HEK293 (cell line): ENCODE data around the gene CDH23.

Experiments
- KLF9 ChIP-seq: fragments of 450-650 bp; formaldehyde crosslinking; IDR thresholded peaks from 2 replicates; pipeline ENCODE4 v1.5.1; 2016; ENCODE audit warnings: missing biosample characterization, missing genetic modification characterization, low read depth
- ZBTB1 ChIP-seq: fragments of 450-650 bp; formaldehyde crosslinking; IDR thresholded peaks from 2 replicates; pipeline ENCODE4 v1.5.1; 2016; ENCODE audit warnings: missing biosample characterization, missing genetic modification characterization
- ZBTB10 ChIP-seq: fragments of 450-650 bp; formaldehyde crosslinking; IDR thresholded peaks from 2 replicates; pipeline ENCODE4 v1.5.1; 2016; ENCODE audit warnings: missing biosample characterization, missing genetic modification characterization
- ZBTB7A ChIP-seq: fragments of 450-650 bp; formaldehyde crosslinking; IDR thresholded peaks from 2 replicates; pipeline ENCODE4 v1.5.1; 2016; ENCODE audit warnings: low read depth, missing biosample characterization, missing genetic modification characterization
- ZNF138 ChIP-seq: fragments of 450-650 bp; formaldehyde crosslinking; IDR thresholded peaks from 2 replicates; pipeline ENCODE4 v1.5.1; 2016; ENCODE audit warnings: missing biosample characterization, missing genetic modification characterization, borderline replicate concordance
- ZNF239 ChIP-seq: fragments of 450-650 bp; formaldehyde crosslinking; IDR thresholded peaks from 2 replicates; pipeline ENCODE4 v1.5.1; 2016; ENCODE audit warnings: missing biosample characterization, missing genetic modification characterization
- ZNF302 ChIP-seq: fragments of 450-650 bp; formaldehyde crosslinking; IDR thresholded peaks from 2 replicates; pipeline ENCODE4 v1.5.1; 2016; ENCODE audit warnings: missing biosample characterization, missing genetic modification characterization, low read depth
- ZNF416 ChIP-seq: fragments of 450-650 bp; formaldehyde crosslinking; IDR thresholded peaks from 2 replicates; pipeline ENCODE4 v1.5.1; 2016; ENCODE audit warnings: missing biosample characterization, missing genetic modification characterization
- ZNF426 ChIP-seq: fragments of 450-650 bp; formaldehyde crosslinking; IDR thresholded peaks from 2 replicates; pipeline ENCODE4 v1.5.1; 2017; ENCODE audit warnings: missing biosample characterization, missing genetic modification characterization, mild to moderate bottlenecking, inconsistent platforms, moderate library complexity
- ZNF473 ChIP-seq: fragments of 450-650 bp; formaldehyde crosslinking; IDR thresholded peaks from 2 replicates; pipeline ENCODE4 v1.5.1; 2017; ENCODE audit warnings: missing biosample characterization, missing genetic modification characterization
- ZNF560 ChIP-seq: fragments of 450-650 bp; formaldehyde crosslinking; IDR thresholded peaks from 2 replicates; pipeline ENCODE4 v1.5.1; 2017; ENCODE audit warnings: missing biosample characterization, missing genetic modification characterization, borderline replicate concordance
- ZNF561 ChIP-seq: fragments of 450-650 bp; IDR thresholded peaks from 2 replicates; pipeline ENCODE4 v1.5.1; 2018; ENCODE audit warnings: missing biosample characterization, missing genetic modification characterization, borderline replicate concordance
- ZNF660 ChIP-seq: fragments of 450-650 bp; IDR thresholded peaks from 2 replicates; pipeline ENCODE4 v1.5.1; 2018; ENCODE audit warnings: missing biosample characterization, mild to moderate bottlenecking, missing genetic modification characterization
- TF ChIP-seq, protein P1 (sequence below): fragments of 450-650 bp; formaldehyde crosslinking; IDR thresholded peaks from 2 replicates; pipeline ENCODE4 v1.5.1; 2016; ENCODE audit warnings: missing biosample characterization, missing genetic modification characterization

DNA sequence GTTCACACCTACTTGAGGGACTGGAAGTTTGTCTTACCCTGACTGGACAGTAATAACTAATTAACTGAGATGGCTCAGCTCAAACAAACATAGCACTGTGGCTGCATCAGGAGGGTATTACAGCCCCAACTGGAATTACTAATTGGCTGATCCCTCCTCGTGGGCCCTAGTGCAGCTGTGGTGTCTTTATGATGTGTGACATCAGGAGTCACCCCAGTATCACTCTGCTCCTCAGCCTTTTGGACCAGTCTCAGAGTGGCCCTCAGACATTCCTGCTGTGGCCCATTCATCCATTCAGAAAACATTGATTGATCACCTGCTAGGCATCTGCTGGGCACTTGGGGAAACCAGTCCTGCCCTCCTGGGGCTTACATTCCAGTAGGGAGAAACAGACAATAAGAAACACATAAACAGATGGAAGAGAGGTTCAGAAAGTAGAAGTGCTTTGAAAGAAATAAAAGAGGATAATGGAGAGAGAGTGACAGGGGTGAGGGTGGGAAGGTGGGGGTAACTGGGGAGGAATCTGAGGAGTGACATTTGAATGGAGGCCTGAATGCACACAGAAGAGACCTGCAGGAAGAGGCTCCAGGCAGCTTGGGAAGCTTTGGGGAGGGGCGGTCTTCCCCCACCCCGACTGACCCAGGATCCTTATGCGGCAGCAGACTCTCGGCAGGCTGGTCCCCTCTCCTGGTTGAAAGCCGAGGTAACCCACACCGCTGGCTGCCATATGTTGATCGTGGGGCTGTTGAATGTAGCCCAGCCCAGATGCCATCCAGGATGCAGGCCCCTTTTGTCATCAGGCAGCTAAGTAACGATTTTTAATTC is 209.7 kb downstream of the CDH23 start:
- TF ChIP-seq ZBTB1 (no peak), ZNF138 (tag by site-specific recombination) (no peak), KLF9 (tag by site-specific recombination) (no peak), ZNF426 (tag by site-specific recombination) (no peak), ZNF660 (no peak), ZNF473 (no peak), ZNF302 (tag by site-specific recombination) (no peak), ZBTB10 (no peak), ZNF239 (tag by site-specific recombination) (no peak), ZNF560 (no peak), ZNF416 (tag by site-specific recombination) (no peak), ZBTB7A (tag by site-specific recombination) (no peak), ZNF561 (tag by site-specific recombination) (no peak)
- TF ChIP-seq, protein P1, sequence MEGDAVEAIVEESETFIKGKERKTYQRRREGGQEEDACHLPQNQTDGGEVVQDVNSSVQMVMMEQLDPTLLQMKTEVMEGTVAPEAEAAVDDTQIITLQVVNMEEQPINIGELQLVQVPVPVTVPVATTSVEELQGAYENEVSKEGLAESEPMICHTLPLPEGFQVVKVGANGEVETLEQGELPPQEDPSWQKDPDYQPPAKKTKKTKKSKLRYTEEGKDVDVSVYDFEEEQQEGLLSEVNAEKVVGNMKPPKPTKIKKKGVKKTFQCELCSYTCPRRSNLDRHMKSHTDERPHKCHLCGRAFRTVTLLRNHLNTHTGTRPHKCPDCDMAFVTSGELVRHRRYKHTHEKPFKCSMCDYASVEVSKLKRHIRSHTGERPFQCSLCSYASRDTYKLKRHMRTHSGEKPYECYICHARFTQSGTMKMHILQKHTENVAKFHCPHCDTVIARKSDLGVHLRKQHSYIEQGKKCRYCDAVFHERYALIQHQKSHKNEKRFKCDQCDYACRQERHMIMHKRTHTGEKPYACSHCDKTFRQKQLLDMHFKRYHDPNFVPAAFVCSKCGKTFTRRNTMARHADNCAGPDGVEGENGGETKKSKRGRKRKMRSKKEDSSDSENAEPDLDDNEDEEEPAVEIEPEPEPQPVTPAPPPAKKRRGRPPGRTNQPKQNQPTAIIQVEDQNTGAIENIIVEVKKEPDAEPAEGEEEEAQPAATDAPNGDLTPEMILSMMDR (tag by site-specific recombination), result no peak
